Spleen (tissue), 11 donors: ENCODE data around the gene PPARGC1A. TPM values are rescaled to one million over a fixed set of nuclear protein-coding genes. Genes with fewer than 3 reads are reported as not detected.

Experiments
- DNase-seq: peaks from one replicate; pipeline ENCODE4 v3.0.0-alpha.2; 2020
- H3K27ac ChIP-seq, 8 donors: fragments of 200-600 bp; sonication (generic) in 7 of 8; 1 replicate in 4 of 8; 2 replicates in 4 of 8; pipeline versions ENCODE4 v1.5.0 to v1.8.0; 2016 to 2021; ENCODE audit warnings: inconsistent platforms in 4 of 8, mild to moderate bottlenecking in 4 of 8, moderate library complexity in 1 of 8
- H3K27me3 ChIP-seq, 7 donors: fragments of 200-600 bp; sonication (generic) in 6 of 7; replicated peaks in 1 of 7; 1 replicate in 4 of 7; 2 replicates in 3 of 7; pipeline versions ENCODE4 v1.5.0 to v1.8.0; 2016 to 2021; ENCODE audit warnings: inconsistent platforms in 3 of 7, mild to moderate bottlenecking in 1 of 7
- H3K36me3 ChIP-seq, 6 donors: fragments of 200-600 bp; sonication (generic) in 5 of 6; 1 replicate in 4 of 6; 2 replicates in 2 of 6; pipeline versions ENCODE4 v1.5.0 to v1.8.0; 2016 to 2021; ENCODE audit warnings: inconsistent platforms in 2 of 6
- H3K4me1 ChIP-seq, 6 donors: fragments of 200-600 bp; sonication (generic) in 5 of 6; 1 replicate in 3 of 6; 2 replicates in 3 of 6; pipeline versions ENCODE4 v1.5.0 to v1.8.0; 2016 to 2021; ENCODE audit warnings: inconsistent platforms in 3 of 6
- H3K4me3 ChIP-seq, 8 donors: fragments of 200-600 bp; sonication (generic) in 7 of 8; 1 replicate in 4 of 8; 2 replicates in 4 of 8; pipeline versions ENCODE4 v1.5.0 to v1.8.0; 2016 to 2021; ENCODE audit warnings: inconsistent platforms in 4 of 8, mild to moderate bottlenecking in 4 of 8, moderate library complexity in 2 of 8
- H3K9me3 ChIP-seq, 8 donors: fragments of 200-600 bp; sonication (generic) in 7 of 8; 1 replicate in 4 of 8; 2 replicates in 4 of 8; pipeline versions ENCODE4 v1.5.0 to v1.8.0; 2016 to 2021; ENCODE audit warnings: inconsistent platforms in 4 of 8
- POLR2A ChIP-seq, 3 donors: fragments of 450-650 bp; IDR thresholded peaks; one replicate each; pipeline ENCODE4 v1.5.1; 2017; ENCODE audit warnings: antibody characterized with exemption in 3 of 3, mild to moderate bottlenecking in 1 of 3
- POLR2AphosphoS5 ChIP-seq, 3 donors: sonication (generic); formaldehyde crosslinking; IDR thresholded peaks; one replicate each; pipeline ENCODE4 v1.5.1; 2017; ENCODE audit warnings: antibody characterized with exemption in 3 of 3
- WGBS, 5 donors: extraction: QIAGEN DNeasy Blood & Tissue Kit in 3 of 5; methylation state at CpG; one replicate each; pipeline versions ENCODE4 v1.1.5 to v1.1.7; 2013 to 2018; 5-methylcytosine and 5-hydroxymethylcytosine counted together
- intact Hi-C: fragments of 100-400 bp; cut with DNase I; formaldehyde crosslinking; loops from one replicate; pipeline ENCODE4 v1.15.0; 2023; ENCODE audit warnings: low total_unique reads
- polyA plus RNA-seq, 3 donors: library from polyadenylated mRNA; stranded (reverse); fragments of 200-250 nt; gene quantifications; one replicate each; pipeline ENCODE4 v1.2.1, GENCODE V29; 2013
- total RNA-seq, 7 donors: library from RNA; depleted of rRNA in 3 of 7; stranded (reverse); fragments of >200 nt in 3 of 7; fragmentation: NEBNext Ultra II Directional in 4 of 7; extraction: Animal tissue kit (Norgen Biotek cat#: 25700) in 4 of 7; gene quantifications; one replicate each; pipeline versions ENCODE4 v1.1.0 to v1.2.1, GENCODE V29; 2016 to 2021
- TF ChIP-seq, protein P1 (sequence below), 11 experiments: fragments of 200-600 bp in 7 of 11; fragments of 450-650 bp in 4 of 11; sonication (generic) in 4 of 11; IDR thresholded peaks in 8 of 11; conservative IDR thresholded peaks in 3 of 11; 1 replicate in 7 of 11; 2 replicates in 4 of 11; pipeline versions ENCODE4 v1.4.0 to v1.8.0; 2016 to 2021; ENCODE audit warnings: antibody characterized with exemption in 11 of 11, inconsistent platforms in 4 of 11, mild to moderate bottlenecking in 1 of 11
- donor health status: healthy with polysubstance abuse.
- donor health status: DM: no; HTN: no; CAD: no; lungs with moderate emphysema.
- donor health status: DM: no; HTN: no; CAD: no.
- donor health status: Bipolar disorder and iron deficiency.
- donor health status: healthy.
- donor health status: DM: no; HTN: no; CAD: no.
- donor health status: DM: yes; HTN: yes; CAD: no.

The PPARGC1A gene
- total and polyA plus RNA-seq, 10 donors: 0.32 to 7.3 (median 2.6) TPM

GRCh38 chr4:23839279-23839678, 50.6 kb downstream of the PPARGC1A start:
- Histone ChIP-seq H3K9me3 (no peaks in the 10 kb centered on the region), H3K27me3 (no peaks in the 10 kb centered on the region), H3K27ac (no peak overlapping the region), H3K36me3 (no peaks in the 10 kb centered on the region), H3K4me1 (no peaks in the 10 kb centered on the region), H3K4me3 (no peak overlapping the region)
- intact Hi-C loops: no loop called here
- DNase-seq: no peak
- WGBS, 5 donors: 64 to 75% (median 70%) methylated on average over 4 of the region's 4 CpGs
- TF ChIP-seq, protein P1, sequence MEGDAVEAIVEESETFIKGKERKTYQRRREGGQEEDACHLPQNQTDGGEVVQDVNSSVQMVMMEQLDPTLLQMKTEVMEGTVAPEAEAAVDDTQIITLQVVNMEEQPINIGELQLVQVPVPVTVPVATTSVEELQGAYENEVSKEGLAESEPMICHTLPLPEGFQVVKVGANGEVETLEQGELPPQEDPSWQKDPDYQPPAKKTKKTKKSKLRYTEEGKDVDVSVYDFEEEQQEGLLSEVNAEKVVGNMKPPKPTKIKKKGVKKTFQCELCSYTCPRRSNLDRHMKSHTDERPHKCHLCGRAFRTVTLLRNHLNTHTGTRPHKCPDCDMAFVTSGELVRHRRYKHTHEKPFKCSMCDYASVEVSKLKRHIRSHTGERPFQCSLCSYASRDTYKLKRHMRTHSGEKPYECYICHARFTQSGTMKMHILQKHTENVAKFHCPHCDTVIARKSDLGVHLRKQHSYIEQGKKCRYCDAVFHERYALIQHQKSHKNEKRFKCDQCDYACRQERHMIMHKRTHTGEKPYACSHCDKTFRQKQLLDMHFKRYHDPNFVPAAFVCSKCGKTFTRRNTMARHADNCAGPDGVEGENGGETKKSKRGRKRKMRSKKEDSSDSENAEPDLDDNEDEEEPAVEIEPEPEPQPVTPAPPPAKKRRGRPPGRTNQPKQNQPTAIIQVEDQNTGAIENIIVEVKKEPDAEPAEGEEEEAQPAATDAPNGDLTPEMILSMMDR (IDR thresholded peaks at IDR 0.05 in 8 of 11, conservative IDR thresholded peaks at IDR 0.05 in 3 of 11): no peak
- TF ChIP-seq POLR2AphosphoS5 (IDR thresholded peaks at IDR 0.05) (no peak), POLR2A (IDR thresholded peaks at IDR 0.05) (no peak)

DNA sequence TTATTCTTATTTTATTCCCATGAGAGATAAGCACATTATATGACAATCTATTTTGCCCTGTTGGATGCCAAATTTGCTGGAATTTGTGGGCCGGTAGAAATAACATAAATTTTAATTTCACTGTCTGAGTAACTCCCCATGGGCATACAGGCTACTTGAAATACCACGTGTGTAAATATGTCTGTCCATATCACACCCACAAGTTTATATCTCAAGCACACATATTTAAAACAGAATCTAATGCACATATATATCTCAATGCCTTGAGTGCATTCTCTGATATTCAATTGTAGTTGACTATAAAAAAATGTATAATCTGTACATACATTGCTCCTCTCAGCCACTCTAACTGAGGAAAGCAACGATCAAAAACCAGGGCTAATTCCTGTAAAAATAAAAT, 51.2 kb downstream of the PPARGC1A start:
- Histone ChIP-seq H3K4me1 (no peaks in the 10 kb centered on the region), H3K36me3 (no peaks in the 10 kb centered on the region), H3K4me3 (no peak overlapping the region), H3K9me3 (no peaks in the 10 kb centered on the region), H3K27me3 (no peaks in the 10 kb centered on the region), H3K27ac (no peak overlapping the region)
- 80 to 96% (median 85%) methylated on average over 3 of the region's 3 CpGs for WGBS, 5 donors
- TF ChIP-seq, protein P1 (IDR thresholded peaks at IDR 0.05 in 8 of 11, conservative IDR thresholded peaks at IDR 0.05 in 3 of 11): no peak
- no peak for TF ChIP-seq POLR2AphosphoS5 (IDR thresholded peaks at IDR 0.05)
- TF ChIP-seq POLR2A (IDR thresholded peaks at IDR 0.05): no peak
- DNase-seq: no peak
- intact Hi-C loops: no loop called here

GRCh38 chr4:23838131-23838530, 51.7 kb downstream of the PPARGC1A start:
- Histone ChIP-seq H3K27me3 (no peaks in the 10 kb centered on the region), H3K36me3 (no peaks in the 10 kb centered on the region), H3K4me1 (no peaks in the 10 kb centered on the region), H3K9me3 (no peaks in the 10 kb centered on the region), H3K27ac (no peak overlapping the region), H3K4me3 (no peak overlapping the region)
- 71 to 86% (median 79%) methylated on average over 3 of the region's 3 CpGs for WGBS, 5 donors
- intact Hi-C loops: no loop called here
- no peak for DNase-seq
- TF ChIP-seq POLR2AphosphoS5 (IDR thresholded peaks at IDR 0.05): no peak
- no peak for TF ChIP-seq POLR2A (IDR thresholded peaks at IDR 0.05)

GRCh38 chr4:23837371-23837770, 52.5 kb downstream of the PPARGC1A start:
- 52 to 74% (median 63%) methylated on average over 2 of the region's 2 CpGs for WGBS, 5 donors
- H3K27ac ChIP-seq: no peak overlapping the region
- TF ChIP-seq POLR2AphosphoS5 (IDR thresholded peaks at IDR 0.05): no peak
- TF ChIP-seq, protein P1 (IDR thresholded peaks at IDR 0.05 in 8 of 11, conservative IDR thresholded peaks at IDR 0.05 in 3 of 11): no peak
- no peak for TF ChIP-seq POLR2A (IDR thresholded peaks at IDR 0.05)
- H3K9me3 ChIP-seq: no peaks in the 10 kb centered on the region
- H3K4me1 ChIP-seq: no peaks in the 10 kb centered on the region
- DNase-seq: no peak
- H3K36me3 ChIP-seq: no peaks in the 10 kb centered on the region
- H3K27me3 ChIP-seq: no peaks in the 10 kb centered on the region
- no peak overlapping the region for H3K4me3 ChIP-seq
- intact Hi-C loops: no loop called here
